GM12873 (cell line): ENCODE measurements around the gene SLC25A4.

Experiments used
- CTCF ChIP-seq: IDR thresholded peaks from 2 replicates; pipeline ENCODE4 v1.5.1; 2012; ENCODE audit warnings: low read depth, mild to moderate bottlenecking, moderate library complexity, low read length, control low read depth; ENCODE audit not compliant: insufficient read depth; ENCODE audit errors: missing control alignments

Gene SLC25A4

GRCh38 chr4:185141777-185142176 is 1.3 kb upstream of the SLC25A4 start:
- no peak for TF ChIP-seq CTCF

GRCh38 chr4:185142564-185142911 is 528 bp upstream of the SLC25A4 start:
- TF ChIP-seq CTCF = no peak

- TF ChIP-seq CTCF = no peak
Measured at GRCh38 chr4:185143601-185143969, 519 bp downstream of the SLC25A4 start.

- no peak for TF ChIP-seq CTCF
Measured at GRCh38 chr4:185144601-185145240, 1.7 kb downstream of the SLC25A4 start.

- TF ChIP-seq CTCF = no peak
Measured at GRCh38 chr4:185145572-185145971, 2.5 kb downstream of the SLC25A4 start.

GRCh38 chr4:185149392-185149791 is 6.3 kb downstream of the SLC25A4 start:
- TF ChIP-seq CTCF = no peak

GRCh38 chr4:185151296-185151695 is 8.2 kb downstream of the SLC25A4 start:
- TF ChIP-seq CTCF = no peak
